ENCODE measurements around the gene SYNJ1. TPM values are rescaled to one million over a fixed set of nuclear protein-coding genes. Genes with fewer than 3 reads are reported as not detected.
A peak's percentile ranks its signal among the peaks of the same experiment; 100 is the strongest.

SYNJ1 gene
- total and polyA plus RNA-seq, 2 donors from 2014 or later: 6.6 to 24.3 TPM

DNA sequence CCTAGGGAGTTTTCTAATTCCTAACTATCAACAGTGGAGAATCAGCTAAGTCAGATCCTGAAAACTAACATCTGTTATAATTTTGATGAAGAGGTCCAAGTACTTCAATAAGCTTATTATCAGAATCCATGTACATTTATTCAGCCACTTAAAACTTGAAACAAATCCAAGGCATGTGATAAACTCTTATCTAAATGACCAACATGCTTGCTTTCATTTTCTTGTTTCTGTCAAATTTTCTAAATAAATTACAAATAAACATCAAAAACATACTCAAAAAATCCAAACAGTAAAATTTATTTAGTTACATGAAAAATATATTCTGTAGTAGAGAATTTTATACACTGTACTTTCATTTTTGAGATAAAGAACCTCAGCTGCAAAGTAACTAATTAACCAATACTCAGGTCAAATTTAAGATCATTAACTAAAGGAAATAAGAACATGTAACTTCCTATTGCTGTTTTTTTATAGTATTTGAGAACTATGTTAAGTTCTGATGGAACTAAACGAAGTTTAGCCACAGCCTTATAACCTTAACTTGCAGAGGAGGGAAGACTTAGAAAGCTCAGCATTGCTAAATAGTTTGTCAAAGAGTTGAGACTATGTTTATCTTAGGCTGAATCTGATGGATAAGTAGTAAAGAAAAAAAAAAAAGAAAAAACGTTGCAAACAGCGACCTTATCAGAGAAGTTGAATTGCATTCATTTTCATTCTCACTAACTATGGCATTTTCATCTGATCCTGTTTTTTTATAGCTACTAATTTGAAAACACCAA, 44.9 kb downstream of the SYNJ1 start:
- H3K9ac ChIP-seq (ENCODE audit: low read length in 3 of 3): no peak overlapping the region
- peaks cover 0 to 5% (median 0%) of the 10 kb centered on the region in 3 donors for H3K4me1 ChIP-seq (ENCODE audit: control insufficient read depth in 2 of 3, insufficient read depth in 2 of 3, low read depth in 1 of 3, low read length in 3 of 3)
- TF ChIP-seq, protein P1, sequence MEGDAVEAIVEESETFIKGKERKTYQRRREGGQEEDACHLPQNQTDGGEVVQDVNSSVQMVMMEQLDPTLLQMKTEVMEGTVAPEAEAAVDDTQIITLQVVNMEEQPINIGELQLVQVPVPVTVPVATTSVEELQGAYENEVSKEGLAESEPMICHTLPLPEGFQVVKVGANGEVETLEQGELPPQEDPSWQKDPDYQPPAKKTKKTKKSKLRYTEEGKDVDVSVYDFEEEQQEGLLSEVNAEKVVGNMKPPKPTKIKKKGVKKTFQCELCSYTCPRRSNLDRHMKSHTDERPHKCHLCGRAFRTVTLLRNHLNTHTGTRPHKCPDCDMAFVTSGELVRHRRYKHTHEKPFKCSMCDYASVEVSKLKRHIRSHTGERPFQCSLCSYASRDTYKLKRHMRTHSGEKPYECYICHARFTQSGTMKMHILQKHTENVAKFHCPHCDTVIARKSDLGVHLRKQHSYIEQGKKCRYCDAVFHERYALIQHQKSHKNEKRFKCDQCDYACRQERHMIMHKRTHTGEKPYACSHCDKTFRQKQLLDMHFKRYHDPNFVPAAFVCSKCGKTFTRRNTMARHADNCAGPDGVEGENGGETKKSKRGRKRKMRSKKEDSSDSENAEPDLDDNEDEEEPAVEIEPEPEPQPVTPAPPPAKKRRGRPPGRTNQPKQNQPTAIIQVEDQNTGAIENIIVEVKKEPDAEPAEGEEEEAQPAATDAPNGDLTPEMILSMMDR (IDR thresholded peaks at IDR 0.05; ENCODE audit: borderline replicate concordance, extremely low read depth, insufficient read depth): no peak
- no peaks in the 10 kb centered on the region for H3K27me3 ChIP-seq (ENCODE audit: control insufficient read depth, insufficient read depth, low read length)
- H3K9me3 ChIP-seq (ENCODE audit: control insufficient read depth in 2 of 3, insufficient read depth in 1 of 3, low read length in 3 of 3): no peaks in the 10 kb centered on the region
- DNase-seq (peak in 2 of 5 donors; percentile 8 to 21), FAIRE-seq (peak; percentile 94)
- intact Hi-C loops (cut with DNase I): no loop called here
- peak overlapping the region in 1 of 2 donors; percentile 15 for H3K27ac ChIP-seq (ENCODE audit: low read depth in 2 of 2, low read length in 2 of 2)
- peaks cover 0 to 11% (median 3%) of the 10 kb centered on the region in 3 donors for H3K36me3 ChIP-seq (ENCODE audit: control insufficient read depth in 2 of 3, insufficient read depth in 3 of 3, low read length in 3 of 3)
- peak overlapping the region in 2 of 3 donors; percentile 43 to 47 for H3K4me3 ChIP-seq (ENCODE audit: low read length in 3 of 3)

DNA sequence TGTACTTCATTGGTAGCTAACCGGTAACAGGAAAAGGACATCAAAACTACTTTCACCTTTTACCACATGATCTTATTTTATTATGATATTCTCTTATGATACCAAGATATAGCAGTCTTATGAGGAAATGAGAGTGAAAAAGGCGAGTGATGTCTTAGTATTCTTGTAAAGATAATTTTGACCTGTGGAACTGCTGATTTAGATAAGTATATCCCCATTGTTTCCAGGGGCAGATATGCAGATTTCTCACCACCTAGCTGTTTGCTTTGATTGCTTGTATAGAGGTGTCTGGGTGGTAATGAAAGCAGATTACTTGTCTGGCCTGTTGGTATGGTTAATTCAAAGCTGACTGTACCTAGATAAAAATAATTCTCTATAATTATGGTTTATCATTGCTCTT, 53.1 kb downstream of the SYNJ1 start:
- TF ChIP-seq, protein P1 (IDR thresholded peaks at IDR 0.05; ENCODE audit: borderline replicate concordance, extremely low read depth, insufficient read depth): no peak
- no peaks in the 10 kb centered on the region for H3K4me1 ChIP-seq (ENCODE audit: control insufficient read depth in 2 of 3, insufficient read depth in 2 of 3, low read depth in 1 of 3, low read length in 3 of 3)
- DNase-seq (no peak), FAIRE-seq (no peak)
- H3K27me3 ChIP-seq (ENCODE audit: control insufficient read depth, insufficient read depth, low read length): no peaks in the 10 kb centered on the region
- H3K9me3 ChIP-seq (ENCODE audit: control insufficient read depth in 2 of 3, insufficient read depth in 1 of 3, low read length in 3 of 3): no peaks in the 10 kb centered on the region
- intact Hi-C loops (cut with DNase I): no loop called here
- no peak overlapping the region for H3K4me3 ChIP-seq (ENCODE audit: low read length in 3 of 3)
- H3K9ac ChIP-seq (ENCODE audit: low read length in 3 of 3): no peak overlapping the region
- peaks cover 0 to 9% (median 6%) of the 10 kb centered on the region in 3 donors for H3K36me3 ChIP-seq (ENCODE audit: control insufficient read depth in 2 of 3, insufficient read depth in 3 of 3, low read length in 3 of 3)
- H3K27ac ChIP-seq (ENCODE audit: low read depth in 2 of 2, low read length in 2 of 2): no peak overlapping the region

DNA sequence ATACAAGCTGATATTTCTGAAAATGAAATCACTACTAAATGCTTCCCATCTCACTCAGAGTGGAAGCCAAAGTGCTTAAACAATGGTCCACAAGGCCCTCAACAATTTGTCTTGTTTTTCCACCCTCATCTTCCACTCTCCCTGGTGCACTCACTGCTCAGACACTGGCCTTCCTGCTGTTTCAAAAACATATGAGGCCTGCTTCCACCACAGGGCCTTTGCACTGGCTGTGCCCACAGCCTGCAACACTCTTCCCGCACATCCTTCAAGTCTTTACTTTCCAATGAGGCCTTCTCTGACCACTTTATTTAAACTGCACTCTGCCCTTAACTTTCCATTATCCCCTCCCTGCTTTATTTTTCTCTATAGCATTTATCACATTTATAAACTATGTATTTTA, 53.8 kb downstream of the SYNJ1 start:
- intact Hi-C loops (cut with DNase I): no loop called here
- no peak overlapping the region for H3K4me3 ChIP-seq (ENCODE audit: low read length in 3 of 3)
- TF ChIP-seq, protein P1 (IDR thresholded peaks at IDR 0.05; ENCODE audit: borderline replicate concordance, extremely low read depth, insufficient read depth): no peak
- FAIRE-seq: no peak
- no peaks in the 10 kb centered on the region for H3K4me1 ChIP-seq (ENCODE audit: control insufficient read depth in 2 of 3, insufficient read depth in 2 of 3, low read depth in 1 of 3, low read length in 3 of 3)
- H3K9me3 ChIP-seq (ENCODE audit: control insufficient read depth in 2 of 3, insufficient read depth in 1 of 3, low read length in 3 of 3): no peaks in the 10 kb centered on the region
- peaks cover 0 to 9% (median 6%) of the 10 kb centered on the region in 3 donors for H3K36me3 ChIP-seq (ENCODE audit: control insufficient read depth in 2 of 3, insufficient read depth in 3 of 3, low read length in 3 of 3)
- H3K27ac ChIP-seq (ENCODE audit: low read depth in 2 of 2, low read length in 2 of 2): no peak overlapping the region
- no peak overlapping the region for H3K9ac ChIP-seq (ENCODE audit: low read length in 3 of 3)
- no peaks in the 10 kb centered on the region for H3K27me3 ChIP-seq (ENCODE audit: control insufficient read depth, insufficient read depth, low read length)
- DNase-seq: no peak

Measured in kidney (tissue), 14 donors.